SHP77 treated with DMSO at 0.1 percent for 48 hours (cell line): Measurements from ENCODE around the gene ICAM1.
"Not testable (repeated sequence)": the region's sequence is repeated elsewhere in the genome, so short reads cannot be mapped to it uniquely, and the experiment has no call there.

Experiments
- DNase-seq: peaks from one replicate; lab custom pipeline; 2025; lab: John Stamatoyannopoulos, UW

The ICAM1 gene

DNA sequence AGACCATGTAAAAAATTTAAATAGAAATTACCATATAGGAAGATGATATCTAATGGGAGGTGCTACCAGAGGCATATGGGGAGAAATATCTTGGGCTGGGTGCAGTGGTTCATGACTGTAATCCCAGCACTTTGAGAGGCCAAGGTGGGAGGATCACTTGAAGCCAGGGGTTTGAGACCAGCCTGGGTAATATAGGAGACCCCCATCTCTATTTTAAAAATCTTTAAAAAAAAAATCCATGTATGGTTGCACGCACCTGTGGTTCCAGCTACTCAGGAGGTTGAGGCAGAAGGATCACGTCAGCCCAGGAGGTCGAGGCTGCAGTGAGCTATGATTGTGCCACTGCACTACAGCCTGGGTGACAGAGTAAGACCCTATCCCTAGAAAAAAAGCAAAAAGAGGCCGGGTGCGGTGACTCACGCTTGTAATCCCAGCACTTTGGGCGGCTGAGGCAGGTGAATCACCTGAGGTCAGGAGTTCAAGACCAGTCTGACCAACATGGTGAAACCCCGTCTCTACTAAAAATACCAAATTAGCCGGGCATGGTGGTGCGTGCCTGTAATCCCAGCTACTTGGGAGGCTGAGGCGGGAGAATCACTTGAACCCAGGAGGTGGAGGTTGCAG is 29.0 kb upstream of the ICAM1 start:
- DNase-seq = not testable (repeated sequence)

DNA sequence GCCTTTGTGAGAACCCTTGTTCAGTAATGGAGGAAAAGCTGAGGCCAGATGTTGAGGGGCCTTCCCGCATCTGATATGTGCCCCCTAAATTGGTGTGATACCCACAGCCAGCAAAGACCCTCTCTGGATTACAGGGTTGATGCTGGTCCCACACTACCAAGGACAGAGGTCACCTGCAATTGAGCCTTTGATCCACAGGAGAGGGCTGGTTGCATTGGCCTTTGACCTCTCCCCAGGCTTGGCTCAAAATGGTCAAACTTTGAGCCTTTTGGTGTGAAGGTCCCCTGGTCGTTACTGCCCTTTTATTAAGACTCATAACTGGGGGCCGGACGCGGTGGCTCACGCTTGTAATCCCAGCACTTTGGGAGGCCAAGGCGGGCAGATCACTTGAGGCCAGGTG is 27.3 kb upstream of the ICAM1 start:
- no peak for DNase-seq

DNA sequence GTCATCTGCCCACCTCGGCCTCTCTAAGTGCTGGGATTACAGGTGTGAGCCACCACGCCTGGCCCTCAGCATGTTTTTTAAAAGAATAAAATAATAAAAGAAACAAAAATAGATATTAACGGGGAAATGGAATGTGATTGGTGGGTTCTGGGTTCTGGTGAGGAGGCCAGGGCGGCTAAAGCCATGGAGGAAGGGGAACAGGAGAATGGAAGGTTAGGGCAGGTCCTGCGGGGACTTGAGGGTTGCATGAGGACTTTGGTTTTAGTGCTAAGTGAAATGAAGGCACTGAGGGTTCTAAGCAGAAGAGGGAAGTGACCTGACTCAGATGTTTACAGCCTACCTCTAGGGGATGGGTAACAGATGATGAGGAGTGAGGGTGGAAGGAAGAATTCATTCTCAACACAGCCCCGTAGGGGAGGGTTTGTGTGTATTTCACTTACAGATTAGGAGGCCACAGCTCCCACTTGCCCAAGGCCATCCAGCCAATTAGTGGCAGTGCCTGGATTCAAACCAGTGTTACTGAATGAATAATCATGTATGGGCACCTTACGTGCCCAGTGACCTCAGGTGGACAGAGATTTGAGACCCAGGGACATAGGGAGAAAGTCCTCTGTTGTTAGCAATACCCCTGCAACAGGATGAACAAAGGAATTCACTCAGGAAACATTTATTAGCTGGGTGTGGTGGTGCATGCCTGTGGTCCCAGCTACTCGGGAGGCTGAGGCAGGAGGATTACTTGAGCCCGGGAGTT is 25.6 kb upstream of the ICAM1 start:
- DNase-seq = no peak

DNA sequence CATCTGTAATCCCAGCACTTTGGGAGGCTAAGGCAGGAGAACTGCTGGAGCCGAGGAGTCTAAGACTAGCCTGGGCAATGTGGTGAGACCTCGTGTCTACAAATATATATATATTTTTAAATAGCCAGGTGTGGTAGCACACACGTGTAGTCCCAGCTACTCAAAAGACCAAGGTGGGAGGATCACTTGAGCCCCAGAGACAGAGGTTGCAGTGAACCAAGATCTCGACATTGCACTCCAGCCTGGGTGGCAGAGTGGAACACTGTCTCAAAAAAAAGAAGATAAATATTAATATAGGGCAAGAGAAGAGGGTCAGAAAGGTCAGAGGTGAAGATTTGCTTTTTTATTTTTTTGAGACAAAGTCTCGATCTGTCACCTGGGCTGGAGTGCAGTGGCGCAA is 24.4 kb upstream of the ICAM1 start:
- no peak for DNase-seq

DNA sequence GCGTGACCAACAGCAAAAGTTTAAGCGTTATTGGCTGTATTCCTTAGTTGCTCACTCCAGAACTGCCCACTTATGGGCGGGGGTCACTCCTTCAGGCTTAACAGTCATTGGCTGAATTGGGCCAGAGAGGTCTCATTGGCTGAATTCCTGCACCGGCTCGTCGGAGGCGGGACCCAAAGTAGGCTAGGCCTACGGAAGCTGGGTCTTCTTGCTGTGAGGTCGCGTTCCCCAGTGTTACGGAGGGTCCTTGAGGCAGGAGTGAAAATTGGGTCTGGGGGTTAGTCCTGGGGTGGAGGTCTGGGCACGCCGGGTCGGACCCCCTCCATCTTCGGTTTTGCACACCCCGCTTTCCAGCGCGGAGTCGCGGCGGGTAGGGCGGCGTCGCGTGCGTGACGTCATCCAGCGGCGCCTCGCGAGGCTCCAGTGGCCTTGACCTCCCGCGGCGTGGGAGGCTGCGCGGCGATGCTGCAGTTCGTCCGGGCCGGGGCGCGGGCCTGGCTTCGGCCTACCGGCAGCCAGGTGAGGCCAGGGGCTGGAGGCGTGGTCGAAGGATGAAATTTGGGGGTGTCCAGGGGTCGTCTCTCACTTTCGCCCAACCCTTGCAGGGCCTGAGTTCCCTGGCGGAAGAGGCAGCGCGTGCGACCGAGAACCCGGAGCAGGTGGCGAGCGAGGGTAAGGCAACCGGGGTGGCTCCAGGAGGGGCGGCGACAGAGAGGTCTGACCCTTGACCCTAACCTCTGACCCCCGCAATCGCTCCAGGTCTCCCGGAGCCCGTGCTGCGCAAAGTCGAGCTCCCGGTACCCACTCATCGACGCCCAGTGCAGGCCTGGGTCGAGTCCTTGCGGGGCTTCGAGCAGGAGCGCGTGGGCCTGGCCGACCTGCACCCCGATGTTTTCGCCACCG is 18.9 kb upstream of the ICAM1 start, which contains the start of gene MRPL4:
MRPL4 (plus strand) TSS at position 423 of the 903 bp plus-strand sequence; CDS start at position 463, 40 bp downstream.
- peak; percentile 97 for DNase-seq

DNA sequence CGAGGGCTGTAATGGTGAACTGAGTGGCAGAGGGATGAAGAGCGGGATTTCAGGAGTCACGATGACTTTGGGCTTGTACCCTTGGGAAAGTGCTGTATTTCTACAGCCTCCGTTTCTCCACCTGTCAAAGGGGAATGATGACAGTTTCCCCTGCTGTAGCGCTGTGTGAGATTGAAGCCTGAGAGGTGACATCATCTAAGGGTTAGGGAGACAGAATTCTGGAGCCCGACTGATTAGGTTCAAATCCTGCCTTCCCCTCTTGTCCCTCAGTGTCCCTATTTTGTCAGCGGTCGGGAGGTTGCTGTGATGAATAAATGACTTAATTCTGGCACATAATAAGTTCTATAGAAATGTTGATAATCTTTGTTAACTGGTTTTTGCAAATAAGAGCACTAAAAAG is 18.2 kb upstream of the ICAM1 start:
- no peak for DNase-seq

DNA sequence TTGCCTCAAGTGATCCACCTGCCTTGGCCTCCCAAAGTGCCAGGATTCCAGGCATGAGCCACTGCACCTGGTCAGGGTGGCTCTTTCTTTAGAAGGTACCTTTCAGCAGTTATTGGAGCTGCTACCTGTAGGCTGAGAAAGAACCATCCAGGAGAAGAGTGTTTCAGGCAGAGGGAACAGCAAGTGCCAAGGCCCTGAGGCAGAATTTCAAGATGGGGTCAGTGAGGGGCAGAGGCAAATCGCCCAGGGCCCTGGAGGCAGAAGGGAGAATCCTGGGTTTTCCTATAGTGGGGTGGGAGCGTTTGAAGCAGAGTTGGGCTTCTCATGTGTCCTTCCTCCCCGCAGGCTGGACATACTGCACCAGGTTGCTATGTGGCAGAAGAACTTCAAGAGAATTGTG is 16.7 kb upstream of the ICAM1 start:
- no peak for DNase-seq

DNA sequence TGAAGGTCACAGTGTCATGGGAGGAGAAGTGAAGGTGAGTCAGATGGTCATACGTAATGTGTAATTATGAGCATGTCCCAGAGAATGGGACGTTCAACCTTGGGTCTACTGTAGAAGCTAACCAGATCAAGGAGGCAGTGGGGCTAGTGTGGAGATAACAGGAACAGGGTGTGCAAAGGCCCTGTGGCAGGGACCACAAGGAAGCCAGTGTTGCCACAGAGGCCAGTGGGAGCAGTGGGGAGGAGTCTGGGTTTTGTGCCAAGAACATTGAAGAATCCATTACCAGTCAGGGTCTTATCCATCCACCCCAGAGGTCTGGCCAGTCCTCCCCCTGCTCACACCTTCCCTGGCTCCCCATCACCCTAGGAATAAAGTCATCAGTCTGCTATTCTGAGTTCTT is 15.6 kb upstream of the ICAM1 start:
- no peak for DNase-seq

DNA sequence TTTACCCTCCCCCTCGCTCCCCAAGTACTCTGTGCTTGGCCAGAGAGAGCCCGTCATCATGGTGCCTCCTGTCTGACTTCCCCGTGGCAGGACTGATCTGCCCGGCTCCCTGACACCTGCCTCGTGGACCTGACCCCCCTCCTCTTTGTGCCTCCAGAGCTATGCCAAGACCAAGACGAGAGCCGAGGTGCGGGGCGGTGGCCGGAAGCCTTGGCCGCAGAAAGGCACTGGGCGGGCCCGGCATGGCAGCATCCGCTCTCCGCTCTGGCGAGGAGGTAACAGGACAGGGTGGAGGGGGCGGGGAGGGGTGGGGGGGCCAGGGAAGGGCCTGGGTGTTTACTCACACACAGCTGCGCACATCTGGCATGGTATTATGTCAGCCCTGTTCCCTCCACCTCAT is 14.4 kb upstream of the ICAM1 start:
- no peak for DNase-seq

DNA sequence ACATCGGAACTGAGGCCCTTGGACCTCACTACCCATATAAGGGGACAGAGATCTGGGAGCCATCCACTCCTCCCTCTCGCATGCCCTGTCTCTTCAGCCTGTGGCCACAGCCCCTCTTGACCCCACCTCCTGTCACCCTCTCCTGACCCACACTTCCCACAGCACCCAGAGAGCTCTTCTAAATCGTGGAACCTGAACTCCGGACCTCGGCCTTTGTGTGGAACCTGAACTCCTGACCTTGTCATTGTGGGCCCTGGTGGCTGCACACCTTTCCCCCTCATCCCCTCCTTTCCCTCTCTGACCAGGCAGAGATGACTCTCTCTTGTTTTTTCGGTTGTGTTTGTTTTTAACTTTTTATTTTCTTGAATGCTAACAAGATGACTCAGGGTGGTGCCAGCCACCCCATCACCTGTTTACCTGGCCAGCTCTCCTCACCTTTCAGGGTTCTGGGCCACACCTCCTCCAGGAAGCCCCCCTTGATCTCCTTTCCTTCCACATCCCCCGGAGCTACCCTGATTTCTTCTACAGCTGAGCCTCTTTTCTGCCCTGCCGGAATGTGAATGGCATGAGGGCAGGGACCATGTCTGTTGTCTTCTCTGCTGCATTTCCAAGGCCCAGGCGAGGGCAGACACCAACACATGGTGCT is 13.8 kb upstream of the ICAM1 start:
- DNase-seq = no peak

DNA sequence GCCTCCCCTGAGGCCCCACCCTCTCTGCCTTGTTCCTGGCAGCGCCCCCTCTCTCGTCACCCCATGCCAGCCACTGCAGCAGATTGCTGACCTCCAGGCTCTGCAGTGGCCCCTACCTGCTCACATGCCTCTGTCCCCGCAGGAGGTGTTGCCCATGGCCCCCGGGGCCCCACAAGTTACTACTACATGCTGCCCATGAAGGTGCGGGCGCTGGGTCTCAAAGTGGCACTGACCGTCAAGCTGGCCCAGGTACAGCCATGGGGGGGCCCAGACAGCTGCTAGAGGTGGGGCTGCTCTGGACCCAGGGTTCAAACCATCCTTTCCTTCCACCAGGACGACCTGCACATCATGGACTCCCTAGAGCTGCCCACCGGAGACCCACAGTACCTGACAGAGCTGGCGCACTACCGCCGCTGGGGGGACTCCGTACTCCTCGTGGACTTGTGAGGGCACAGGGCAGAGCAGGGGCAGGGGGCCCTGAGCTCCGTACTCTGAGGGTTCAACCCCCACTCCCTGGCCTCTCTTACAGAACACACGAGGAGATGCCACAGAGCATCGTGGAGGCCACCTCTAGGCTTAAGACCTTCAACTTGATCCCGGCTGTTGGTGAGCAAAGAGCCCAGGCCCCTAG is 12.7 kb upstream of the ICAM1 start:
- no peak for DNase-seq

DNA sequence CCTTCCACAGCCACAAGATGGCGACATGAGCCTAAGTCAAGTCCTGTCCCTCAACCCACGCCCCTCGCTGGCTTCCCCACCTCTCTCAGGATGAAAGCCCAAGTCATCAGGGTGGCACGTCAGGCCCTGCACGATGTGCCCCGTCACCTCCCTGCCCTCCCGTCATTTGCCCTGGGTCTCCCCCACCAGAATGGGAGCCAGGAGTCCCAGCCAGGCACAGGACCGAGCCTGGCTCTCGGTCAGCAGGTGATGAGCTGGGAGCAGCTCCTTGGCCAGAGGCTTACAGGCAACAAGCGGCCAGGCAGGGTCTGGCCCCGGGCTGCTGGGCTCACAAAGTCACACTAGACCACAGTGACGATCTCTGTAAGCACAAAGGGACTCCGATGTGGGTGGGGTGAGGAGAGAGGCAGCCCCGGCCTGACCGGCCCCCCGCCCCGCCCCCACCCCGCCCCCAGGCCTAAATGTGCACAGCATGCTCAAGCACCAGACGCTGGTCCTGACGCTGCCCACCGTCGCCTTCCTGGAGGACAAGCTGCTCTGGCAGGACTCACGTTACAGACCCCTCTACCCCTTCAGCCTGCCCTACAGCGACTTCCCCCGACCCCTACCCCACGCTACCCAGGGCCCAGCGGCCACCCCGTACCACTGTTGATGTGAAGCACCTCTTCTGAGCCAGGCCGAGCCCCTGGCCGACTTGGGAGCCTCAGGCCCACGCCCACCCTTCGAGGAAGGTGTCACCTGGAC is 11.6 kb upstream of the ICAM1 start:
- DNase-seq = peak; percentile 16

DNA sequence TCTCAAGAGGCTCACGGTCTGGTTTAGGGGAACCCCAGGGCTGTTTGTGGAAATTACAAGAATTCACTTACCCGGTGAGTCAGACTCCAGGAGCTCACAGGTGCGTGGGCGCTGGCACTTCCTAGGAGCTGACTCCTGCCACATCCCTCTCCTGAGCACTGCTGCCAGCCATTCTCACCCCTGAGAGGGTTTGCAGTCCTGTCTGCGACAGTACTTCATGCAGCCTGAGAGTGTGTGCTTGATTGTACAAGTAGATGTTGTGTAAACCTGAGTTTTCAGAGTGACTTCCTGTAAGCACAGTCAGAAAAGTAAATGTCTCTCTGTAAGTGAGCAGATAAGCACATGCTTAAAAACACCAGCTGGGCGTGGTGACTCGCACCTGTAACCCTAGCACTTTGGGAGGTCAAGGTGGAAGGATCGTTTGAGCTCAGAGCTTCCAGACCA is 10.8 kb upstream of the ICAM1 start:
- DNase-seq = no peak

DNA sequence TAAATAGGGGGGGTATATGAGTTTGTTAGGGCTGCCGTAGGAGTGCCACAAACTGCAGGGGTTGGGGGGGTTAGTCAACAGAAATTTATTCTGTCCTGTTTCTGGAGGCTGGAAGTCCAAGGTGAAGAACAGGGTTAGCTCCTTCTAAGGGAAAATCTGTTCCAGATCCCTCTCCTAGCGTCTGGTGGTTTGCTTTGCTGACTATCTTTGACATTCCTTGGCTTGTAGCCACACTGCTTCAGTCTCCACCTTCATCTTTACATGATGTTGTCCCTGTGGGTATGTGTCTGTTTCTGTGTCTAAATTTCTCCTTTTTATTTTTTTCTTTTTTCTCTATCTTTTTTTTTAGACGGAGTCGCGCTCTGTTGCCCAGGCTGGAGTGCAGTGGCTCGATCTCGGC is 8.1 kb upstream of the ICAM1 start:
- DNase-seq = no peak

DNA sequence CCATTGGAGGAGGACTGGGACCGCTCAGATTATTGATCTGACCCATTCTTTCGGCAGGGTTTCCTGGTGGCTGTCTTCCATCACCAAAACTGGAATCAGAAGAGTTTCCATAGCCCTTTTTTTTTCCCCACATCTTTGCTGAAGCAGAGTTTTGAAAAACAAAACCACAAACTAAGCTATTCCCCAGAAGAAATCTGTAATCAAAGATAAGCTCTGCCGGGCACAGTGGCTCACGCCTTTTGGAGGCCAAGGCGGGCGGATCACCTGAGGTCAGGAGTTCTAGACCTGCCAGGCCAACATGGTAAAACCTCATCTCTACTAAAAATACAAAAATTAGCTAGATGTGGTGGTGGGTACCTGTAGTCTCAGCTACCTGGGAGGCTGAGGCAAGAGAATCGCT is 4.2 kb upstream of the ICAM1 start:
- no peak for DNase-seq

DNA sequence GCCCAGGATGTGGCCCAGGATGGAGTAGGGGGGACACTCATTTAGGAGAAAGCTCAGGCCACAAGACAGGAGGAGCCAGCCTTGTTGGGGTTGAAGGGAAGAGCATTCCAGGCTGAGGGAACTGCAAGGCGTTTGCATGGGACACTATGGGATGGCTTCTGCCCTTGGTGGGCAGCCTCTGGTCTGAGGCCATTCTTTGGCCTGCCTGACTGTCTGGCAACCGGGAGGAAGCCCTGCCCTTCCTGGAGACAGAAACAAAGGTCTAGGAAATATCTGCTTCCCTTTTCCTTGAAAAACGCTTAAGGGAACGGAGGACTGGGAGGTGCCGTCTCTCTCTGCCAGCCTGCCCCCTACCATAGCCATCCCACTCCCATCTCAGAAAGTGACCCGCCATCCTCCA is 2.8 kb upstream of the ICAM1 start:
- DNase-seq = no peak

DNA sequence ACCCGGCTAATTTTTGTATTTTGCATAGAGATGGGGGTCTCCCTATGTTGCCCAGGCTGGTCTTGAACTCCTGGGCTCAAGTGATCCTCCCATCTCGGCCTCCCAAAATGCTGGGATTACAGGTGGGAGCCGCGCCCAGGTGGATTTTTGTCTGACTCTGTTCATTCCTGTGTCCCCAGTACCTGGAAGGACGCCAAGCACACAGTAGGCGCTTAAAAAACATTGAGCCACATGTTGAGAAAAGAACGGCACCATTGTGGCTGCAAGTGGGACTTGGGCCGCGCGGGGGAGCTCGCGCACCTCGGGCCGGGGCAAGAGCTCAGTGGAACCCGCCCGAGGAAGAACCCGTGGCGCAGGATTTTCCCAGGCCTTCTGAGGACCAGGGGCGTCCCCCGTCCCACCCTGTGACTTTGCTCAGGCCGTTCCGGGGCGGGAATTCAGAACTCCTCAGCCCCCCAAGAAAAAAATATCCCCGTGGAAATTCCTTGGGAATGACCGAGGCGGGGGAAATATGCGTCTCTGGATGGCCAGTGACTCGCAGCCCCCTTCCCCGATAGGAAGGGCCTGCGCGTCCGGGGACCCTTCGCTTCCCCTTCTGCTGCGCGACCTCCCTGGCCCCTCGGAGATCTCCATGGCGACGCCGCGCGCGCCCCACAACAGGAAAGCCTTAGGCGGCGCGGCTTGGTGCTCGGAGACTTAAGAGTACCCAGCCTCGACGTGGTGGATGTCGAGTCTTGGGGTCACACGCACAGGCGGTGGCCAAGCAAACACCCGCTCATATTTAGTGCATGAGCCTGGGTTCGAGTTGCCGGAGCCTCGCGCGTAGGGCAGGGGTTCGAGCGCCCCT is 1.4 kb upstream of the ICAM1 start:
- peak; percentile 40 for DNase-seq

DNA sequence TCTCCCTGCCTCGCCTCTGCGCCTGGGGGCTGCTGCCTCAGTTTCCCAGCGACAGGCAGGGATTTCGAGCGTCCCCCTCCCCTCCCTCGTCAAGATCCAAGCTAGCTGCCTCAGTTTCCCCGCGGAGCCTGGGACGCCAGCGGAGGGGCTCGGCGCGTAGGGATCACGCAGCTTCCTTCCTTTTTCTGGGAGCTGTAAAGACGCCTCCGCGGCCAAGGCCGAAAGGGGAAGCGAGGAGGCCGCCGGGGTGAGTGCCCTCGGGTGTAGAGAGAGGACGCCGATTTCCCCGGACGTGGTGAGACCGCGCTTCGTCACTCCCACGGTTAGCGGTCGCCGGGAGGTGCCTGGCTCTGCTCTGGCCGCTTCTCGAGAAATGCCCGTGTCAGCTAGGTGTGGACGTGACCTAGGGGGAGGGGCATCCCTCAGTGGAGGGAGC is 722 bp upstream of the ICAM1 start:
- no peak for DNase-seq

DNA sequence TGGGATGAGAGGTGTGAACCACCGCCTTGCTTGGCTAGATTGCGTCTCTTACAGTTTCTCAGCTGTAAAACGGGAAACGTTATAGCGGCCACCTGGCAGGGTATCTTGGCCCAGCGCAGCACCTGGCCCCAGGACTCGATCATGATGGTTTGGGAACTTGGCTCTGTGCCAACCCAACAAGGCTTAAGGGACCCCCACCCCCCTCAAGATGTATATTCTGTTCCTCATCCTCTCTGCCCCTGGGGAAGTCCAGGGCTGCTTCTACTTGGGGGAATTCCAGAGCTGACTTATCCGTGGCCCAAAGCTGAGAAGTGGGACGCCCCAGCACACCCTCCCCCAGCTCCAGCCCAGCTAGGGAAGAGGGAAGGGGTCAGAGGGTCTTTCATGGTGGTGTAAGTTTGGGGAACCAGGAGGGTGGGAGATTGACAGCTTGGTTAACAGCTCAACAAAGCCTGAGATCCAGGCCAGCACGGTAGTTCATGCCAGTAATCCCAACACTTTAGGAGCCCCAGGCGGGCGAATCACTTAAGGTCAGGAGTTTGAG is 695 bp downstream of the ICAM1 start:
- no peak for DNase-seq

DNA sequence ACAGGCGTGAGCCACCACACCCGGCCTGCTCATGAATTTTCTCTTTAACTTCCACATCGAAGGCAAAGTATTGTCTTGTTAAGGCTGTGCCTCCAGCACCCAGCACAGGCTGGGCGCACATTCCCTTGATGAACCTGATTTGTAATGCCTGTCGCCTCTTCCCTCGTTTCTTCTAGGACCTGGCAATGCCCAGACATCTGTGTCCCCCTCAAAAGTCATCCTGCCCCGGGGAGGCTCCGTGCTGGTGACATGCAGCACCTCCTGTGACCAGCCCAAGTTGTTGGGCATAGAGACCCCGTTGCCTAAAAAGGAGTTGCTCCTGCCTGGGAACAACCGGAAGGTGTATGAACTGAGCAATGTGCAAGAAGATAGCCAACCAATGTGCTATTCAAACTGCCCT is 3.7 kb downstream of the ICAM1 start:
- DNase-seq = no peak
